ENCODE results near the gene RAB26.

RAB26 gene

GRCh38 chr16:2175454-2175853, 27.0 kb downstream of the RAB26 start:
- H3K4me3 ChIP-seq (ENCODE audit: control insufficient read depth in 1 of 7, extremely low read depth in 1 of 7, insufficient read depth in 4 of 7, low read depth in 2 of 7, low read length in 6 of 7) = no peak overlapping the region
- peaks cover 0 to 13% (median 0%) of the 10 kb centered on the region in 5 experiments for H3K27me3 ChIP-seq (replicated peaks in 2 of 5; ENCODE audit: control insufficient read depth in 4 of 5, insufficient read depth in 5 of 5, low read length in 4 of 5)
- 96% methylated on average over 10 of the region's 10 CpGs for WGBS (ENCODE audit: insufficient coverage)
- H3K9me3 ChIP-seq (ENCODE audit: control extremely low read depth in 1 of 5, control insufficient read depth in 4 of 5, insufficient read depth in 2 of 5, low read depth in 1 of 5, low read length in 4 of 5) = no peaks in the 10 kb centered on the region
- no peak overlapping the region for H3K27ac ChIP-seq (ENCODE audit: insufficient read depth in 1 of 2, low read depth in 1 of 2, low read length in 2 of 2, poor library complexity in 1 of 2, severe bottlenecking in 2 of 2)
- CTCF ChIA-PET = no interaction called here
- POLR2A ChIA-PET = no interaction called here
- no peaks in the 10 kb centered on the region for H3K4me1 ChIP-seq (ENCODE audit: control extremely low read depth in 1 of 4, control insufficient read depth in 4 of 4, insufficient read depth in 4 of 4, low read length in 3 of 4)
- peaks cover 2 to 74% (median 43%) of the 10 kb centered on the region in 4 experiments for H3K36me3 ChIP-seq (ENCODE audit: control insufficient read depth in 4 of 4, insufficient read depth in 4 of 4, low read length in 3 of 4)
- DNase-seq = no peak

GRCh38 chr16:2176047-2176446, 27.6 kb downstream of the RAB26 start:
- no peak overlapping the region for H3K4me3 ChIP-seq (ENCODE audit: control insufficient read depth in 1 of 7, extremely low read depth in 1 of 7, insufficient read depth in 4 of 7, low read depth in 2 of 7, low read length in 6 of 7)
- H3K36me3 ChIP-seq (ENCODE audit: control insufficient read depth in 4 of 4, insufficient read depth in 4 of 4, low read length in 3 of 4) = peaks cover 2 to 70% (median 40%) of the 10 kb centered on the region in 4 experiments
- CTCF ChIA-PET = no interaction called here
- peaks cover 0 to 13% (median 0%) of the 10 kb centered on the region in 5 experiments for H3K27me3 ChIP-seq (replicated peaks in 2 of 5; ENCODE audit: control insufficient read depth in 4 of 5, insufficient read depth in 5 of 5, low read length in 4 of 5)
- DNase-seq = no peak
- WGBS (ENCODE audit: insufficient coverage) = 96% methylated on average over 23 of the region's 23 CpGs
- no peaks in the 10 kb centered on the region for H3K4me1 ChIP-seq (ENCODE audit: control extremely low read depth in 1 of 4, control insufficient read depth in 4 of 4, insufficient read depth in 4 of 4, low read length in 3 of 4)
- no peaks in the 10 kb centered on the region for H3K9me3 ChIP-seq (ENCODE audit: control extremely low read depth in 1 of 5, control insufficient read depth in 4 of 5, insufficient read depth in 2 of 5, low read depth in 1 of 5, low read length in 4 of 5)
- POLR2A ChIA-PET = no interaction called here
- H3K27ac ChIP-seq (ENCODE audit: insufficient read depth in 1 of 2, low read depth in 1 of 2, low read length in 2 of 2, poor library complexity in 1 of 2, severe bottlenecking in 2 of 2) = no peak overlapping the region

GRCh38 chr16:2177101-2177500, 28.7 kb downstream of the RAB26 start:
- no peak overlapping the region for H3K4me3 ChIP-seq (ENCODE audit: control insufficient read depth in 1 of 7, extremely low read depth in 1 of 7, insufficient read depth in 4 of 7, low read depth in 2 of 7, low read length in 6 of 7)
- POLR2A ChIA-PET = no interaction called here
- WGBS (ENCODE audit: insufficient coverage) = 90% methylated on average over 18 of the region's 18 CpGs

GRCh38 chr16:2177561-2177960, 29.1 kb downstream of the RAB26 start:
- Histone ChIP-seq H3K36me3 (ENCODE audit: control insufficient read depth in 4 of 4, insufficient read depth in 4 of 4, low read length in 3 of 4) (peaks cover 2 to 56% (median 34%) of the 10 kb centered on the region in 4 experiments), H3K4me3 (ENCODE audit: control insufficient read depth in 1 of 7, extremely low read depth in 1 of 7, insufficient read depth in 4 of 7, low read depth in 2 of 7, low read length in 6 of 7) (no peak overlapping the region), H3K27ac (ENCODE audit: insufficient read depth in 1 of 2, low read depth in 1 of 2, low read length in 2 of 2, poor library complexity in 1 of 2, severe bottlenecking in 2 of 2) (no peak overlapping the region), H3K9me3 (ENCODE audit: control extremely low read depth in 1 of 5, control insufficient read depth in 4 of 5, insufficient read depth in 2 of 5, low read depth in 1 of 5, low read length in 4 of 5) (no peaks in the 10 kb centered on the region), H3K27me3 (replicated peaks in 2 of 5; ENCODE audit: control insufficient read depth in 4 of 5, insufficient read depth in 5 of 5, low read length in 4 of 5) (peaks cover 0 to 13% (median 0%) of the 10 kb centered on the region in 5 experiments), H3K4me1 (ENCODE audit: control extremely low read depth in 1 of 4, control insufficient read depth in 4 of 4, insufficient read depth in 4 of 4, low read length in 3 of 4) (no peaks in the 10 kb centered on the region)
- no peak for DNase-seq
- CTCF ChIA-PET = interaction anchor here (0.8 to 1.2 kb wide), 2 partner anchors 14 to 17 kb away, joined by 3 read pairs; no protein-coding TSS in a partner anchor
- WGBS (ENCODE audit: insufficient coverage) = over 99% methylated on average over 11 of the region's 20 CpGs
- POLR2A ChIA-PET = no interaction called here

More at GRCh38 chr16:2177101-2177500, 28.7 kb downstream of the RAB26 start:
- no peaks in the 10 kb centered on the region for H3K9me3 ChIP-seq (ENCODE audit: control extremely low read depth in 1 of 5, control insufficient read depth in 4 of 5, insufficient read depth in 2 of 5, low read depth in 1 of 5, low read length in 4 of 5)
- no peak for DNase-seq
- CTCF ChIA-PET = interaction anchor here (1.2 kb wide), 1 partner anchor 14 kb away, joined by 3 read pairs; no protein-coding TSS in a partner anchor
- H3K4me1 ChIP-seq (ENCODE audit: control extremely low read depth in 1 of 4, control insufficient read depth in 4 of 4, insufficient read depth in 4 of 4, low read length in 3 of 4) = no peaks in the 10 kb centered on the region
- H3K27ac ChIP-seq (ENCODE audit: insufficient read depth in 1 of 2, low read depth in 1 of 2, low read length in 2 of 2, poor library complexity in 1 of 2, severe bottlenecking in 2 of 2) = no peak overlapping the region
- H3K27me3 ChIP-seq (replicated peaks in 2 of 5; ENCODE audit: control insufficient read depth in 4 of 5, insufficient read depth in 5 of 5, low read length in 4 of 5) = peaks cover 0 to 13% (median 0%) of the 10 kb centered on the region in 5 experiments
- H3K36me3 ChIP-seq (ENCODE audit: control insufficient read depth in 4 of 4, insufficient read depth in 4 of 4, low read length in 3 of 4) = peaks cover 2 to 59% (median 35%) of the 10 kb centered on the region in 4 experiments

- ChIA-PET CTCF (interaction anchor here (0.8 to 1.2 kb wide), 2 partner anchors 13 to 16 kb away, joined by 3 read pairs; no protein-coding TSS in a partner anchor), POLR2A (no interaction called here)
- whole genome bisulfite sequencing (ENCODE audit: insufficient coverage) = 46% methylated on average over 75 of the region's 106 CpGs
- no peak overlapping the region for H3K4me3 ChIP-seq (ENCODE audit: control insufficient read depth in 1 of 7, extremely low read depth in 1 of 7, insufficient read depth in 4 of 7, low read depth in 2 of 7, low read length in 6 of 7)
- no peaks in the 10 kb centered on the region for H3K4me1 ChIP-seq (ENCODE audit: control extremely low read depth in 1 of 4, control insufficient read depth in 4 of 4, insufficient read depth in 4 of 4, low read length in 3 of 4)
- no peak overlapping the region for H3K27ac ChIP-seq (ENCODE audit: insufficient read depth in 1 of 2, low read depth in 1 of 2, low read length in 2 of 2, poor library complexity in 1 of 2, severe bottlenecking in 2 of 2)
- H3K36me3 ChIP-seq (ENCODE audit: control insufficient read depth in 4 of 4, insufficient read depth in 4 of 4, low read length in 3 of 4) = peaks cover 2 to 46% (median 30%) of the 10 kb centered on the region in 4 experiments
- no peaks in the 10 kb centered on the region for H3K9me3 ChIP-seq (ENCODE audit: control extremely low read depth in 1 of 5, control insufficient read depth in 4 of 5, insufficient read depth in 2 of 5, low read depth in 1 of 5, low read length in 4 of 5)
- H3K27me3 ChIP-seq (replicated peaks in 2 of 5; ENCODE audit: control insufficient read depth in 4 of 5, insufficient read depth in 5 of 5, low read length in 4 of 5) = peaks cover 0 to 13% (median 0%) of the 10 kb centered on the region in 5 experiments
- DNase-seq = peak; percentile 29 to 74 (median 62)
Measured at GRCh38 chr16:2178321-2179106, 30.1 kb downstream of the RAB26 start.

- H3K27ac ChIP-seq (ENCODE audit: insufficient read depth in 1 of 2, low read depth in 1 of 2, low read length in 2 of 2, poor library complexity in 1 of 2, severe bottlenecking in 2 of 2) = no peak overlapping the region
- no peaks in the 10 kb centered on the region for H3K9me3 ChIP-seq (ENCODE audit: control extremely low read depth in 1 of 5, control insufficient read depth in 4 of 5, insufficient read depth in 2 of 5, low read depth in 1 of 5, low read length in 4 of 5)
- CTCF ChIA-PET = no interaction called here
- DNase-seq = no peak
- H3K36me3 ChIP-seq (ENCODE audit: control insufficient read depth in 4 of 4, insufficient read depth in 4 of 4, low read length in 3 of 4) = peaks cover 2 to 41% (median 28%) of the 10 kb centered on the region in 4 experiments
- no peak overlapping the region for H3K4me3 ChIP-seq (ENCODE audit: control insufficient read depth in 1 of 7, extremely low read depth in 1 of 7, insufficient read depth in 4 of 7, low read depth in 2 of 7, low read length in 6 of 7)
- POLR2A ChIA-PET = no interaction called here
- H3K4me1 ChIP-seq (ENCODE audit: control extremely low read depth in 1 of 4, control insufficient read depth in 4 of 4, insufficient read depth in 4 of 4, low read length in 3 of 4) = no peaks in the 10 kb centered on the region
- peaks cover 0 to 13% (median 0%) of the 10 kb centered on the region in 5 experiments for H3K27me3 ChIP-seq (replicated peaks in 2 of 5; ENCODE audit: control insufficient read depth in 4 of 5, insufficient read depth in 5 of 5, low read length in 4 of 5)
- 25% methylated on average over 24 of the region's 50 CpGs for WGBS (ENCODE audit: insufficient coverage)
Measured at GRCh38 chr16:2179107-2179501, 30.7 kb downstream of the RAB26 start.

GRCh38 chr16:2179576-2179975, 31.2 kb downstream of the RAB26 start:
- Histone ChIP-seq H3K4me3 (ENCODE audit: control insufficient read depth in 1 of 7, extremely low read depth in 1 of 7, insufficient read depth in 4 of 7, low read depth in 2 of 7, low read length in 6 of 7) (no peak overlapping the region), H3K9me3 (ENCODE audit: control extremely low read depth in 1 of 5, control insufficient read depth in 4 of 5, insufficient read depth in 2 of 5, low read depth in 1 of 5, low read length in 4 of 5) (no peaks in the 10 kb centered on the region), H3K36me3 (ENCODE audit: control insufficient read depth in 4 of 4, insufficient read depth in 4 of 4, low read length in 3 of 4) (peaks cover 0 to 36% (median 24%) of the 10 kb centered on the region in 4 experiments), H3K4me1 (ENCODE audit: control extremely low read depth in 1 of 4, control insufficient read depth in 4 of 4, insufficient read depth in 4 of 4, low read length in 3 of 4) (no peaks in the 10 kb centered on the region), H3K27me3 (replicated peaks in 2 of 5; ENCODE audit: control insufficient read depth in 4 of 5, insufficient read depth in 5 of 5, low read length in 4 of 5) (peaks cover 0 to 13% (median 0%) of the 10 kb centered on the region in 5 experiments), H3K27ac (ENCODE audit: insufficient read depth in 1 of 2, low read depth in 1 of 2, low read length in 2 of 2, poor library complexity in 1 of 2, severe bottlenecking in 2 of 2) (no peak overlapping the region)
- ChIA-PET CTCF (no interaction called here), POLR2A (no interaction called here)
- 98% methylated on average over 31 of the region's 31 CpGs for WGBS (ENCODE audit: insufficient coverage)
- DNase-seq = no peak

All from common myeloid progenitor, CD34-positive (primary cell).